ENCODE measurements around the gene ADORA2B. TPM values are rescaled to one million over a fixed set of nuclear protein-coding genes. Genes with fewer than 3 reads are reported as not detected.

ADORA2B gene
- total RNA-seq, 5 donors from 2014 or later (not counting 1 experiment from before 2014, with no cell fraction given) = 0.20 TPM; not detected in 4

DNA sequence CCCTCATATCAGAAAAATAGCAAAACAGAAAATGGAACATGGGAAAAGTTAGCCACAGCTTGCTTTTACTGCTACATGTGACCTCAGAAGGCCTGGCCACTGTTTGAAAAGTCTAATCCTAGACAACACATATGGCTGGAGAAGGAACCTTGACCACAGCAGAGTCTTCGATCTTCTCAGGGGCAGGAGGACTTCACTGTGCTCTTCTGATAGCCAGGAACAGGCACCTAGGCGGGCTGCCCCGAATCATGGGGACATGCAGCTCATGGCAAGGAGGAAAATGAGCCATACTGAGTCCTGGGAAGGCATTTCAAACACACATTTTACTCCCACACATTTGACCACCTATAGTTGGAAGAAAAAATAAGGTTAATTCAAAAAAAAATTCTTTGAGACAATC lies 31.1 kb upstream of the ADORA2B start:
- Mint-ChIP-seq H3K27me3 (peaks cover 3 to 16% of the 10 kb centered on the region in 2 donors), H3K4me3 (no peak overlapping the region), H3K36me3 (no peaks in the 10 kb centered on the region), H3K27ac (no peak overlapping the region), H3K9me3 (no peaks in the 10 kb centered on the region), H3K4me1 (no peaks in the 10 kb centered on the region)
- H3K27me3 ChIP-seq (replicated peaks in 1 of 2; ENCODE audit: control insufficient read depth in 2 of 2, extremely low read depth in 1 of 2, insufficient read depth in 2 of 2, low read length in 1 of 2) = peaks cover 0 to 24% of the 10 kb centered on the region in 2 experiments
- ChIA-PET CTCF (no interaction called here), POLR2A (no interaction called here)
- H3K4me3 ChIP-seq (ENCODE audit: control insufficient read depth in 1 of 2, extremely low read depth in 1 of 2, low read length in 1 of 2) = no peak overlapping the region
- H3K4me1 ChIP-seq (ENCODE audit: control insufficient read depth in 1 of 2, extremely low read depth in 1 of 2, insufficient read depth in 2 of 2, low read length in 2 of 2) = peaks cover 0 to 10% of the 10 kb centered on the region in 2 experiments
- DNase-seq (no peak), ATAC-seq (replicated peaks in 1 of 4) (no peak)
- 75% methylated on average over 1 of the region's 3 CpGs for WGBS (ENCODE audit: insufficient coverage)
- H3K36me3 ChIP-seq (ENCODE audit: control insufficient read depth in 2 of 2, extremely low read depth in 1 of 2, insufficient read depth in 1 of 2, low read length in 1 of 2) = no peaks in the 10 kb centered on the region
- no peak overlapping the region for H3K27ac ChIP-seq (ENCODE audit: low read length)
- H3K9me3 ChIP-seq = no peaks in the 10 kb centered on the region

DNA sequence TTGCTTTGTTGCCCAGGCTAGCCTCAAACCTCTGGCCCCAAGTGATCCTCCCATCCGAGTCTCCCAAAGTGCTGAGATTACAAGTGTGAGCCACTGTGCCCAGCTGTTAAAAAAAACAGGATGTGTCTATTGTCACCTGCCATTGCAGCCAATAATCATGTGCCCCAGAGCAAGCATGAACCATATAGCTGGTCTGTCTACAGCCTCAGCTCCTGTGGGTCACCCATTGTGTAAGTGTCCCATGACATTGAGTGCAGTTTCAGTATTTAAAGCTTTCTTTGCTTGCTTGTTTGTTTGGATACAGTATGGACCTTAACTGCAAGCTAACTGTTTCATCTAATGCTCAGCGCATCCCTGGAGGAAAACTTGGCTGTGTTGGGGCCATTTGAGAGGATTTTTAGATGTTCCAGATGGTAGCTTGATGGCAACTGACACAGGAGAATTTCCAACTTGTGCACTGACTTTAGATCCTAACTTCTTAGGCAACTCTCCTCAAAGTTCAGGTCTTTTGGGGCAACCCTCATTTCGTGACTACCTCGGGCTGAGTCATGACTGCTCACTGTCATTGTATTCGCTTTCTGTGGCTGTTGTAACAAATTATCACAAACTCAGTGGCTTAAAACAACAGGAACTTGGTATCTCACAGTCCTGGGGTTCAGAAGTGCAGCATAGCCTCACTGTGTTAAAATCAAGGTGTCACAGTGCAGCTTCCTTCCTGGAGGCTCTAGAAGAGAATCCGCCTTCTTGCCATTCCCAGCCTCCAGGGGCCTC lies 30.3 kb upstream of the ADORA2B start:
- Histone ChIP-seq H3K27me3 (replicated peaks in 1 of 2; ENCODE audit: control insufficient read depth in 2 of 2, extremely low read depth in 1 of 2, insufficient read depth in 2 of 2, low read length in 1 of 2) (peaks cover 0 to 30% of the 10 kb centered on the region in 2 experiments), H3K4me3 (ENCODE audit: control insufficient read depth in 1 of 2, extremely low read depth in 1 of 2, low read length in 1 of 2) (no peak overlapping the region), H3K27ac (ENCODE audit: low read length) (no peak overlapping the region), H3K36me3 (ENCODE audit: control insufficient read depth in 2 of 2, extremely low read depth in 1 of 2, insufficient read depth in 1 of 2, low read length in 1 of 2) (no peaks in the 10 kb centered on the region), H3K4me1 (ENCODE audit: control insufficient read depth in 1 of 2, extremely low read depth in 1 of 2, insufficient read depth in 2 of 2, low read length in 2 of 2) (peaks cover 0 to 10% of the 10 kb centered on the region in 2 experiments), H3K9me3 (no peaks in the 10 kb centered on the region)
- no peak overlapping the region for H3K27ac Mint-ChIP-seq
- H3K4me3 Mint-ChIP-seq = no peak overlapping the region
- ChIA-PET CTCF (no interaction called here), POLR2A (no interaction called here)
- DNase-seq (peak in 2 of 35 experiments; percentile 1 to 10), ATAC-seq (replicated peaks in 1 of 4) (peak in 2 of 4 experiments; percentile 43 to 72)
- no peaks in the 10 kb centered on the region for H3K36me3 Mint-ChIP-seq
- no peaks in the 10 kb centered on the region for H3K4me1 Mint-ChIP-seq
- H3K27me3 Mint-ChIP-seq = peaks cover 3 to 15% of the 10 kb centered on the region in 2 donors
- H3K9me3 Mint-ChIP-seq = no peaks in the 10 kb centered on the region
- WGBS (ENCODE audit: insufficient coverage) = 77% methylated on average over 6 of the region's 6 CpGs

GRCh38 chr17:15915961-15916360 lies 29.0 kb upstream of the ADORA2B start:
- ChIA-PET POLR2A (no interaction called here), CTCF (no interaction called here)
- Histone ChIP-seq H3K27me3 (replicated peaks in 1 of 2; ENCODE audit: control insufficient read depth in 2 of 2, extremely low read depth in 1 of 2, insufficient read depth in 2 of 2, low read length in 1 of 2) (peaks cover 0 to 28% of the 10 kb centered on the region in 2 experiments), H3K4me1 (ENCODE audit: control insufficient read depth in 1 of 2, extremely low read depth in 1 of 2, insufficient read depth in 2 of 2, low read length in 2 of 2) (peaks cover 0 to 10% of the 10 kb centered on the region in 2 experiments), H3K36me3 (ENCODE audit: control insufficient read depth in 2 of 2, extremely low read depth in 1 of 2, insufficient read depth in 1 of 2, low read length in 1 of 2) (no peaks in the 10 kb centered on the region), H3K4me3 (ENCODE audit: control insufficient read depth in 1 of 2, extremely low read depth in 1 of 2, low read length in 1 of 2) (no peak overlapping the region), H3K9me3 (no peaks in the 10 kb centered on the region), H3K27ac (ENCODE audit: low read length) (no peak overlapping the region)
- DNase-seq (no peak), ATAC-seq (replicated peaks in 1 of 4) (no peak)
- H3K4me1 Mint-ChIP-seq = no peaks in the 10 kb centered on the region
- H3K36me3 Mint-ChIP-seq = no peaks in the 10 kb centered on the region
- H3K27ac Mint-ChIP-seq = no peak overlapping the region
- no peaks in the 10 kb centered on the region for H3K9me3 Mint-ChIP-seq
- no peak overlapping the region for H3K4me3 Mint-ChIP-seq
- peaks cover 7 to 15% of the 10 kb centered on the region in 2 donors for H3K27me3 Mint-ChIP-seq
- 94% methylated on average over 3 of the region's 6 CpGs for WGBS (ENCODE audit: insufficient coverage)

- no peak for DNase-seq
- H3K36me3 ChIP-seq (ENCODE audit: control insufficient read depth in 2 of 2, extremely low read depth in 1 of 2, insufficient read depth in 1 of 2, low read length in 1 of 2) = no peaks in the 10 kb centered on the region
- Mint-ChIP-seq H3K27ac (no peak overlapping the region), H3K4me3 (no peak overlapping the region), H3K27me3 (peaks cover 12 to 15% of the 10 kb centered on the region in 2 donors), H3K9me3 (peaks cover 0 to 6% (median 5%) of the 10 kb centered on the region in 3 donors), H3K36me3 (no peaks in the 10 kb centered on the region), H3K4me1 (no peaks in the 10 kb centered on the region)
- WGBS (ENCODE audit: insufficient coverage) = 44% methylated on average over 18 of the region's 20 CpGs
- peaks cover 0 to 28% of the 10 kb centered on the region in 2 experiments for H3K27me3 ChIP-seq (replicated peaks in 1 of 2; ENCODE audit: control insufficient read depth in 2 of 2, extremely low read depth in 1 of 2, insufficient read depth in 2 of 2, low read length in 1 of 2)
- ChIA-PET CTCF (no interaction called here), POLR2A (no interaction called here)
- H3K9me3 ChIP-seq = no peaks in the 10 kb centered on the region
- ATAC-seq (replicated peaks in 1 of 4) = no peak
- no peak overlapping the region for H3K4me3 ChIP-seq (ENCODE audit: control insufficient read depth in 1 of 2, extremely low read depth in 1 of 2, low read length in 1 of 2)
- peaks cover 0 to 10% of the 10 kb centered on the region in 2 experiments for H3K4me1 ChIP-seq (ENCODE audit: control insufficient read depth in 1 of 2, extremely low read depth in 1 of 2, insufficient read depth in 2 of 2, low read length in 2 of 2)
- no peak overlapping the region for H3K27ac ChIP-seq (ENCODE audit: low read length)
These were observed 27.9 kb upstream of the ADORA2B start for GRCh38 chr17:15917021-15917437.

GRCh38 chr17:15917438-15918027 lies 27.4 kb upstream of the ADORA2B start:
- H3K36me3 Mint-ChIP-seq = no peaks in the 10 kb centered on the region
- 36% methylated on average over 44 of the region's 44 CpGs for whole genome bisulfite sequencing (ENCODE audit: insufficient coverage)
- ATAC-seq (replicated peaks in 1 of 4) (no peak), DNase-seq (no peak)
- H3K4me3 Mint-ChIP-seq = no peak overlapping the region
- Histone ChIP-seq H3K4me3 (ENCODE audit: control insufficient read depth in 1 of 2, extremely low read depth in 1 of 2, low read length in 1 of 2) (no peak overlapping the region), H3K4me1 (ENCODE audit: control insufficient read depth in 1 of 2, extremely low read depth in 1 of 2, insufficient read depth in 2 of 2, low read length in 2 of 2) (peaks cover 0 to 10% of the 10 kb centered on the region in 2 experiments), H3K9me3 (no peaks in the 10 kb centered on the region), H3K36me3 (ENCODE audit: control insufficient read depth in 2 of 2, extremely low read depth in 1 of 2, insufficient read depth in 1 of 2, low read length in 1 of 2) (no peaks in the 10 kb centered on the region), H3K27me3 (replicated peaks in 1 of 2; ENCODE audit: control insufficient read depth in 2 of 2, extremely low read depth in 1 of 2, insufficient read depth in 2 of 2, low read length in 1 of 2) (peaks cover 0 to 28% of the 10 kb centered on the region in 2 experiments), H3K27ac (ENCODE audit: low read length) (no peak overlapping the region)
- H3K27ac Mint-ChIP-seq = no peak overlapping the region
- CTCF ChIA-PET = no interaction called here
- H3K27me3 Mint-ChIP-seq = peaks cover 12 to 15% of the 10 kb centered on the region in 2 donors
- POLR2A ChIA-PET = no interaction called here
- H3K4me1 Mint-ChIP-seq = no peaks in the 10 kb centered on the region
- peaks cover 0 to 6% (median 5%) of the 10 kb centered on the region in 3 donors for H3K9me3 Mint-ChIP-seq

- no peaks in the 10 kb centered on the region for H3K36me3 ChIP-seq (ENCODE audit: control insufficient read depth in 2 of 2, extremely low read depth in 1 of 2, insufficient read depth in 1 of 2, low read length in 1 of 2)
- Mint-ChIP-seq H3K4me1 (no peaks in the 10 kb centered on the region), H3K36me3 (no peaks in the 10 kb centered on the region), H3K27ac (no peak overlapping the region), H3K27me3 (peaks cover 12 to 15% of the 10 kb centered on the region in 2 donors), H3K4me3 (no peak overlapping the region), H3K9me3 (peaks cover 0 to 6% (median 5%) of the 10 kb centered on the region in 3 donors)
- ATAC-seq (replicated peaks in 1 of 4) = no peak
- ChIA-PET CTCF (no interaction called here), POLR2A (no interaction called here)
- H3K4me1 ChIP-seq (ENCODE audit: control insufficient read depth in 1 of 2, extremely low read depth in 1 of 2, insufficient read depth in 2 of 2, low read length in 2 of 2) = peaks cover 0 to 10% of the 10 kb centered on the region in 2 experiments
- DNase-seq = no peak
- no peak overlapping the region for H3K27ac ChIP-seq (ENCODE audit: low read length)
- H3K4me3 ChIP-seq (ENCODE audit: control insufficient read depth in 1 of 2, extremely low read depth in 1 of 2, low read length in 1 of 2) = no peak overlapping the region
- WGBS (ENCODE audit: insufficient coverage) = 89% methylated on average over 6 of the region's 11 CpGs
- H3K9me3 ChIP-seq = no peaks in the 10 kb centered on the region
- peaks cover 0 to 28% of the 10 kb centered on the region in 2 experiments for H3K27me3 ChIP-seq (replicated peaks in 1 of 2; ENCODE audit: control insufficient read depth in 2 of 2, extremely low read depth in 1 of 2, insufficient read depth in 2 of 2, low read length in 1 of 2)
These were observed 26.7 kb upstream of the ADORA2B start for GRCh38 chr17:15918261-15918660.
